OCI-LY3 (cell line): ENCODE measurements around the gene LIPJ.

Source experiments
- H2AFZ ChIP-seq: fragments of 200-600, 300-600 bp; shearing (Covaris generic); 2 replicates; pipeline ENCODE4 v1.6.0; 2014; ENCODE audit warnings: antibody characterized with exemption, low read depth, low read length
- H3K27ac ChIP-seq: fragments of 200-600, 300-600 bp; sonication (generic); 2 replicates; pipeline ENCODE4 v1.5.1; 2014; ENCODE audit warnings: mild to moderate bottlenecking, low read length, moderate library complexity, mixed read lengths
- H3K27me3 ChIP-seq: fragments of 200-600, 300-600 bp; sonication (generic); 2 replicates; pipeline ENCODE4 v1.6.1; 2014; ENCODE audit warnings: low read depth, low read length, mixed read lengths
- H3K36me3 ChIP-seq: fragments of 200-600, 300-600 bp; sonication (generic); replicated peaks from 2 replicates; pipeline ENCODE3; 2014; ENCODE audit warnings: low read depth, low read length, mixed read lengths
- H3K4me1 ChIP-seq: fragments of 300-600, 200-600 bp; sonication (generic); 2 replicates; pipeline ENCODE4 v1.6.1; 2014; ENCODE audit warnings: low read length, mixed read lengths
- H3K4me2 ChIP-seq: fragments of 200-600, 300-600 bp; sonication (generic); 2 replicates; pipeline ENCODE4 v1.6.1; 2014; ENCODE audit warnings: low read length, mixed read lengths
- H3K4me3 ChIP-seq: fragments of 300-600, 200-600 bp; sonication (generic); 2 replicates; pipeline ENCODE4 v1.5.1; 2014; ENCODE audit warnings: antibody characterized with exemption, mild to moderate bottlenecking, low read length, moderate library complexity
- H3K79me2 ChIP-seq: fragments of 300-600, 200-600 bp; shearing (Covaris generic); 2 replicates; pipeline ENCODE4 v1.6.1; 2014; ENCODE audit warnings: mild to moderate bottlenecking, low read length, mixed read lengths
- H3K9ac ChIP-seq: fragments of 300-600, 200-600 bp; shearing (Covaris generic); 2 replicates; pipeline ENCODE4 v1.6.0; 2014; ENCODE audit warnings: mild to moderate bottlenecking, low read length, moderate library complexity
- H3K9me3 ChIP-seq: fragments of 200-600, 300-600 bp; shearing (Covaris generic); 2 replicates; pipeline ENCODE4 v1.6.1; 2014; ENCODE audit warnings: low read length, mixed read lengths; ENCODE audit not compliant: insufficient read depth
- H4K20me1 ChIP-seq: fragments of 200-600, 300-600 bp; sonication (generic); 2 replicates; pipeline ENCODE4 v1.6.1; 2016; ENCODE audit warnings: low read length, mixed read lengths; ENCODE audit not compliant: insufficient read depth
- EZH2phosphoT487 ChIP-seq: fragments of 200-600 bp; shearing (Covaris generic); IDR thresholded peaks from 2 replicates; pipeline ENCODE4 v1.6.1; 2018; ENCODE audit warnings: antibody characterized with exemption, mixed run types, low read depth
- TF ChIP-seq, protein P1 (sequence below): fragments of 200-600, 300-600 bp; sonication (generic); IDR thresholded peaks from 2 replicates; pipeline ENCODE4 v1.5.1; 2014; ENCODE audit warnings: antibody characterized with exemption, low read length, low read depth

Gene LIPJ

DNA sequence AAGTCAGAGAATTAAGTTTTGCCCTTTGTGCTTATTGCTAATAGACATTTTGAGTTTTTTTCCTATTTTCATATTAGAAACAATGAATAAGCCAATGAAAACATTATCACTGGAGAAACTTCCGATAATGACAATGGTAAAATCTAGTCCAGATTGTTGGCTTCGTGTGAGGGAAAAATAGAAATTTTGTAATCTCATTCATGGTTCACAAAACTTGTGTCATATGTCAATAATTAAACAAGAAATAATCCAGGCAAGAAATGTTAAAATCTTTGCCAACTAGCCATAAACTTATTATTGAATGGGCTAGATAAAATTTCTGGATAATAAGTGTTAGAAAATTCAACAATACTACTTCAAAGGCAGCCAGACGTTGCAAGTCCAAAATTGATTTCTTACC lies 40.1 kb upstream of the LIPJ start:
- H3K4me2 ChIP-seq, result no peak overlapping the region
- H2AFZ ChIP-seq, result no peak overlapping the region
- H3K4me3 ChIP-seq, result no peak overlapping the region
- peaks cover 16% of the 10 kb centered on the region for H3K4me1 ChIP-seq
- TF ChIP-seq, protein P1, sequence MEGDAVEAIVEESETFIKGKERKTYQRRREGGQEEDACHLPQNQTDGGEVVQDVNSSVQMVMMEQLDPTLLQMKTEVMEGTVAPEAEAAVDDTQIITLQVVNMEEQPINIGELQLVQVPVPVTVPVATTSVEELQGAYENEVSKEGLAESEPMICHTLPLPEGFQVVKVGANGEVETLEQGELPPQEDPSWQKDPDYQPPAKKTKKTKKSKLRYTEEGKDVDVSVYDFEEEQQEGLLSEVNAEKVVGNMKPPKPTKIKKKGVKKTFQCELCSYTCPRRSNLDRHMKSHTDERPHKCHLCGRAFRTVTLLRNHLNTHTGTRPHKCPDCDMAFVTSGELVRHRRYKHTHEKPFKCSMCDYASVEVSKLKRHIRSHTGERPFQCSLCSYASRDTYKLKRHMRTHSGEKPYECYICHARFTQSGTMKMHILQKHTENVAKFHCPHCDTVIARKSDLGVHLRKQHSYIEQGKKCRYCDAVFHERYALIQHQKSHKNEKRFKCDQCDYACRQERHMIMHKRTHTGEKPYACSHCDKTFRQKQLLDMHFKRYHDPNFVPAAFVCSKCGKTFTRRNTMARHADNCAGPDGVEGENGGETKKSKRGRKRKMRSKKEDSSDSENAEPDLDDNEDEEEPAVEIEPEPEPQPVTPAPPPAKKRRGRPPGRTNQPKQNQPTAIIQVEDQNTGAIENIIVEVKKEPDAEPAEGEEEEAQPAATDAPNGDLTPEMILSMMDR, result no peak
- no peak for TF ChIP-seq EZH2phosphoT487
- H4K20me1 ChIP-seq, result no peaks in the 10 kb centered on the region
- no peaks in the 10 kb centered on the region for H3K79me2 ChIP-seq
- no peaks in the 10 kb centered on the region for H3K9me3 ChIP-seq
- H3K27me3 ChIP-seq, result no peaks in the 10 kb centered on the region
- no peaks in the 10 kb centered on the region for H3K36me3 ChIP-seq
- no peak overlapping the region for H3K27ac ChIP-seq
- H3K9ac ChIP-seq, result no peak overlapping the region

GRCh38 chr10:88551246-88551645 lies 35.3 kb upstream of the LIPJ start:
- H3K4me1 ChIP-seq, result no peaks in the 10 kb centered on the region
- H3K4me2 ChIP-seq, result no peak overlapping the region

DNA sequence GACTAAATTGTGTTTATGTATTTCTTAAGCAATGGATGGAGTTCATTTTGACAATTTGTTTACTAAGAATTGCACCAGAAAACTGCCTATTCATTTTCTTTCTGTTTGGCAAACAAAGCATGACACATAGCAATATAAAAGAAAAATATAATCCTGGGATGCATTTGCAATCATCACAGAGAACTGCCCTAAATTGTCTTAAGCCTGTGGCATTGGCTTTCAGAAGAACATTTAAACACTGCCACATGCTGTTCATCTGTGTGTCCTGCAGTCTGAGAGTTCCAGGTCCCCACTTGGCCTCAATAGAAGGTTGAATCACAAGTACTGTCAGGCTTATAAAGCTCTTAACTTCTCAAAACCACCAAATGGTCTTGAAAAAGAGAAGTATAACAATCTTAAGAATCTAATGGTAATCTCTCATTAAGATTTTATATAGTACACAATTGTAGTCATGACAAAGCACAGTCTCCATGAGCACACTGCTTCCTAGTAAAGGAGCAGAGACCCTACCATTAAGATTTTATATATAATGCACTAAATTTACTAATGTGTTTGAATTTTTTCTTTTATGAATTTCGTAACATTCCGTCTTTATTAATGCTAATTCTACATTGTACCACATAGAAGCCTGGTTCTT lies 33.3 kb upstream of the LIPJ start:
- H3K79me2 ChIP-seq, result no peaks in the 10 kb centered on the region
- TF ChIP-seq EZH2phosphoT487, result no peak
- TF ChIP-seq, protein P1, result peak; percentile 80
- no peaks in the 10 kb centered on the region for H3K36me3 ChIP-seq
- no peak overlapping the region for H3K27ac ChIP-seq
- no peak overlapping the region for H2AFZ ChIP-seq
- no peaks in the 10 kb centered on the region for H4K20me1 ChIP-seq
- no peak overlapping the region for H3K4me3 ChIP-seq
- no peaks in the 10 kb centered on the region for H3K27me3 ChIP-seq
- no peaks in the 10 kb centered on the region for H3K9me3 ChIP-seq
- H3K4me1 ChIP-seq, result peaks cover 10% of the 10 kb centered on the region
- no peak overlapping the region for H3K9ac ChIP-seq
- H3K4me2 ChIP-seq, result no peak overlapping the region

More at GRCh38 chr10:88551246-88551645, 35.3 kb upstream of the LIPJ start:
- Histone ChIP-seq H4K20me1 (no peaks in the 10 kb centered on the region), H3K4me3 (no peak overlapping the region), H3K27me3 (no peaks in the 10 kb centered on the region), H3K9ac (no peak overlapping the region), H3K9me3 (no peaks in the 10 kb centered on the region), H3K79me2 (no peaks in the 10 kb centered on the region), H3K36me3 (no peaks in the 10 kb centered on the region), H3K27ac (no peak overlapping the region), H2AFZ (no peak overlapping the region)
- no peak for TF ChIP-seq EZH2phosphoT487

DNA sequence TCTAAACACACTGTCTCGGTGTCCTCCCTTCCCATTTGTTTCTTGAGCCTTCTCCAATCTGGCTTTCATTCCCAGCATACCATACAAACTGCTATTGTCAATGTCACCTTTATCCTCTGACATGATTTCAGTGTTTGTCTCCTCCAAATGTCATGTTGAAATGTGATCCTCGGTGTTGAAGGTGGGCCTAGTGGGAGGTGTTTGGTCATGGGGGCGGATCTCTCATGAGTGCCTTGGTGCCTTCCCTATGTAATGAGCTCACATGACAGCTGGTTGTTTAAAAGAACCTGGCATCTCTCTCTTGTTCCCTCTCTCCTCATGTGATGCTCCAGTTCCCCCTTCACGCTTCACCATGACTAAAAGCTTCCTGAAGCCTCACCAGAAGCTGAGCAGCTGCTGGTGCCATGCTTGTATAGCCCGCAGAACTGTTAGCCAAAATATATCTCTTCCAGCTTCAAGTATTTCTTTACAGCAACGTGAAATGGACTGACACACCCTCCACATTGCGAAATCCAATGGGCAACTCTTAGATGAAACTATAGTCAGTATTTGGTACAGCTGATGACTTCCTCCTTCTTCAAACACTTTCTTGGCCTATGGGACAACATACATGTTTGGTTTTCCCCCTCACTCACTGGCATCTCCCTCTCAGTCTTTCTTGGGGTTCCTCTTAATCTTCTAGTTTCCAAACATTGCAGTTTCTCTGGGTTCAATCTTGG lies 31.2 kb upstream of the LIPJ start:
- no peaks in the 10 kb centered on the region for H3K36me3 ChIP-seq
- no peak for TF ChIP-seq EZH2phosphoT487
- TF ChIP-seq, protein P1, result no peak
- no peak overlapping the region for H3K27ac ChIP-seq
- no peaks in the 10 kb centered on the region for H3K9me3 ChIP-seq
- no peak overlapping the region for H3K4me3 ChIP-seq
- no peak overlapping the region for H2AFZ ChIP-seq
- H3K27me3 ChIP-seq, result no peaks in the 10 kb centered on the region
- H4K20me1 ChIP-seq, result no peaks in the 10 kb centered on the region
- H3K79me2 ChIP-seq, result no peaks in the 10 kb centered on the region
- peaks cover 13% of the 10 kb centered on the region for H3K4me1 ChIP-seq
- no peak overlapping the region for H3K4me2 ChIP-seq
- no peak overlapping the region for H3K9ac ChIP-seq
